NCI-H526 treated with DMSO at 0.1 percent for 48 hours (cell line): ENCODE data around the gene ZFAND2A.

Experiments
- DNase-seq: peaks from one replicate; lab custom pipeline; 2025; lab: John Stamatoyannopoulos, UW

The ZFAND2A gene

DNA sequence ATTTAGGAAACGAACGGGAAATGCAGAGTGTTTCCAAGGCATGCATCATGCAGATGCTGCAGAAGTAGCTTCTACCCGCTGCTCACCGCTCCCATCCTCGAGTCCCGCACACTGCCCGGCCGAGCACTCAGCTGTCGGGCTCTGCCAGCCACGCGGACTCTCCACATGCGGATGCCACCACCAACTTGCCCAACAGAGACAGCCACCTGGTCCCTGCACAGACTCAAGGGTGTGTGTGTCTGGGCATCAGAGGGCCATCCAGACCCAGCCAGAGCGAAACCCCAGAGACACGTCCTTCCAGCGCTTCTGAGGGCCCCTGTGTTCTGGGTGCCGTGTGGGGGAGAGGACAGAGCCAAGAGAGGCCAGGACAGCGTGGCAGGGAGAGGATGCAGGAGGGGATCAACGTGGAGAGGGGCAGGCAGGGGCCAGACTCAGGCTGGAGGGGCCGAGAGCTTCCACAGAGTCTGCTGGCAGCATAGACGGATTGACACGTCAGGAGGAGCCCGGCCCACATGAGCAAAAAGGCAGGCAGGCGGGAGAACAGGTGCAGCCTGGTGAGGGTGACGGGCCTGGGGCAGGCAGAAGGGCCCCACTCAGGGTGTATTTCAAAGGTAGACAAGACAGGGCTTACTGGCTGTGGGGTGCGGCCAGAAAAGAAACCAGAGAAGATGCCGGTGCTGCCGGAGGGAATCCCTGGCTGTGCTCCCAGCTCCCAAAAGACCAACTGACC lies 53.8 kb downstream of the ZFAND2A start:
- DNase-seq: no peak

DNA sequence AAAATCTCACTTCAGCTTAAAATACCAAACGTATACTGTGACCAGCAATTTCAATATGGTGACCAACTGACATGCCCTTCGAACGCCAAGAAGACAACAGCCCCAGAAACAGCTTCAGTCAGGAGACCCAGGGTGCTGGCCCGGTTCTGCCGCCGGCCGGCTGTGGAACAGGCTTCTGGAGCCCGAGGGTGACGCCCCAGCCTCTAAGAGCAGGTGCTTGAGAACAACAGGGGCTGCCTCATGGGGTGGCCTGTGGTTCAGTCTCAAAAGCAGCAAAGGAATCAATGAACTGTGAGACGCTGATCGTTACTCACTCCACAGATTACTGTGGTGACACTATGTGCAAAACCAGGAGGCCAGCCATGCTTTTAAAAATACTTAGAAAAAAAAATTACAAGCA lies 54.8 kb downstream of the ZFAND2A start:
- no peak for DNase-seq

- DNase-seq: no peak
Measured at GRCh38 chr7:1104516-1105179, 55.3 kb downstream of the ZFAND2A start.

GRCh38 chr7:1103789-1104515 lies 56.0 kb downstream of the ZFAND2A start:
- DNase-seq: no peak

GRCh38 chr7:1103009-1103788 lies 56.8 kb downstream of the ZFAND2A start:
- DNase-seq: no peak
